ENCODE measurements around the gene IL1RAPL2. TPM values are rescaled to one million over a fixed set of nuclear protein-coding genes. Genes with fewer than 3 reads are reported as not detected.
"Not testable (repeated sequence)": the region's sequence is repeated elsewhere in the genome, so short reads cannot be mapped to it uniquely, and the experiment has no call there.

IL1RAPL2 gene
- total RNA-seq, 1 donor from 2014 or later = not detected

- Histone ChIP-seq H3K4me3 (ENCODE audit: low read depth, low read length) (no peak overlapping the region), H3K27me3 (ENCODE audit: control insufficient read depth, insufficient read depth, low read length) (no peaks in the 10 kb centered on the region), H3K36me3 (ENCODE audit: control insufficient read depth, insufficient read depth, low read length) (no peaks in the 10 kb centered on the region)
- no peak for TF ChIP-seq CTCF (IDR thresholded peaks at IDR 0.05; ENCODE audit: insufficient read depth, low read length, severe bottlenecking)
- DNase-seq (ENCODE audit: low read depth) (no peak), FAIRE-seq (no peak)
Observed at GRCh38 chrX:105018865-105019264, 452.9 kb downstream of the IL1RAPL2 start.

GRCh38 chrX:105028962-105029361 is 463.0 kb downstream of the IL1RAPL2 start:
- not testable (repeated sequence) for H3K4me3 ChIP-seq (ENCODE audit: low read depth, low read length); H3K36me3 ChIP-seq (ENCODE audit: control insufficient read depth, insufficient read depth, low read length); FAIRE-seq; DNase-seq (ENCODE audit: low read depth); H3K27me3 ChIP-seq (ENCODE audit: control insufficient read depth, insufficient read depth, low read length)

GRCh38 chrX:105038672-105039328 is 472.8 kb downstream of the IL1RAPL2 start:
- Histone ChIP-seq H3K4me3 (ENCODE audit: low read depth, low read length) (no peak overlapping the region), H3K36me3 (ENCODE audit: control insufficient read depth, insufficient read depth, low read length) (no peaks in the 10 kb centered on the region), H3K27me3 (ENCODE audit: control insufficient read depth, insufficient read depth, low read length) (no peaks in the 10 kb centered on the region)
- FAIRE-seq (no peak), DNase-seq (ENCODE audit: low read depth) (no peak)
- no peak for TF ChIP-seq CTCF (IDR thresholded peaks at IDR 0.05; ENCODE audit: insufficient read depth, low read length, severe bottlenecking)

GRCh38 chrX:105050921-105051320 is 484.9 kb downstream of the IL1RAPL2 start:
- FAIRE-seq (no peak), DNase-seq (ENCODE audit: low read depth) (no peak)
- no peak for TF ChIP-seq CTCF (IDR thresholded peaks at IDR 0.05; ENCODE audit: insufficient read depth, low read length, severe bottlenecking)
- Histone ChIP-seq H3K27me3 (ENCODE audit: control insufficient read depth, insufficient read depth, low read length) (no peaks in the 10 kb centered on the region), H3K36me3 (ENCODE audit: control insufficient read depth, insufficient read depth, low read length) (no peaks in the 10 kb centered on the region), H3K4me3 (ENCODE audit: low read depth, low read length) (no peak overlapping the region)

- no peak for DNase-seq (ENCODE audit: low read depth)
- H3K36me3 ChIP-seq (ENCODE audit: control insufficient read depth, insufficient read depth, low read length) = no peaks in the 10 kb centered on the region
- no peak for FAIRE-seq
- no peaks in the 10 kb centered on the region for H3K27me3 ChIP-seq (ENCODE audit: control insufficient read depth, insufficient read depth, low read length)
- no peak for TF ChIP-seq CTCF (IDR thresholded peaks at IDR 0.05; ENCODE audit: insufficient read depth, low read length, severe bottlenecking)
- H3K4me3 ChIP-seq (ENCODE audit: low read depth, low read length) = no peak overlapping the region
Observed at GRCh38 chrX:105051364-105051763, 485.4 kb downstream of the IL1RAPL2 start.

- no peak for TF ChIP-seq CTCF (IDR thresholded peaks at IDR 0.05; ENCODE audit: insufficient read depth, low read length, severe bottlenecking)
- Histone ChIP-seq H3K4me3 (ENCODE audit: low read depth, low read length) (no peak overlapping the region), H3K27me3 (ENCODE audit: control insufficient read depth, insufficient read depth, low read length) (no peaks in the 10 kb centered on the region), H3K36me3 (ENCODE audit: control insufficient read depth, insufficient read depth, low read length) (no peaks in the 10 kb centered on the region)
- FAIRE-seq (no peak), DNase-seq (ENCODE audit: low read depth) (no peak)
Observed at GRCh38 chrX:105052926-105053325, 486.9 kb downstream of the IL1RAPL2 start.
